T-helper 17 cell (primary cell): ENCODE data around the gene OBI1. TPM values are rescaled to one million over a fixed set of nuclear protein-coding genes. Genes with fewer than 3 reads are reported as not detected.
A peak's percentile ranks its signal among the peaks of the same experiment; 100 is the strongest.

Source experiments
- ATAC-seq: fragments of 150-1000 bp; cut with Tn5 transposase; 2 replicates; pipeline ENCODE4 v1.10.0; 2021; ENCODE audit warnings: mild to moderate bottlenecking, moderate library complexity
- DNase-seq, 3 donors: peaks; one replicate each; pipeline versions ENCODE4 v3.0.0 to v3.0.0-alpha.2; 2020 to 2021
- H3K9me3 ChIP-seq: one replicate; pipeline ENCODE4 v1.7.0; 2013; ENCODE audit warnings: low read length, mild to moderate bottlenecking; ENCODE audit not compliant: control insufficient read depth, poor library complexity, severe bottlenecking
- H3K27ac Mint-ChIP-seq: one replicate; pipeline ENCODE4 v1.8.0; 2022; ENCODE audit warnings: mild to moderate bottlenecking, moderate library complexity, mixed read lengths
- H3K27me3 Mint-ChIP-seq: one replicate; pipeline ENCODE4 v1.8.0; 2022; ENCODE audit warnings: mixed read lengths
- H3K36me3 Mint-ChIP-seq: one replicate; pipeline ENCODE4 v1.8.0; 2022; ENCODE audit warnings: low read depth, mixed read lengths
- H3K4me1 Mint-ChIP-seq: one replicate; pipeline ENCODE4 v1.8.0; 2022; ENCODE audit warnings: mild to moderate bottlenecking, mixed read lengths
- H3K4me3 Mint-ChIP-seq: one replicate; pipeline ENCODE4 v1.8.0; 2022; ENCODE audit warnings: mild to moderate bottlenecking, moderate library complexity, mixed read lengths
- total RNA-seq, 4 donors: library from RNA in 2 of 4; stranded (reverse) in 2 of 4; gene quantifications; one replicate each; pipeline ENCODE4 v1.2.3 and lab custom pipeline; 2022 to 2026

OBI1 gene
- total RNA-seq (1 to 10 TPM; 2.5 to 4.5 TPM), total RNA-seq (lab: John Stamatoyannopoulos, UW) (13.6 to 47.5 reads per million in 2 donors)

- H3K4me1 Mint-ChIP-seq, result peaks cover 32% of the 10 kb centered on the region
- peak within 1 kb of the TSS; percentile 100 for H3K4me3 Mint-ChIP-seq
- peak within 1 kb of the TSS; percentile 99 for H3K27ac Mint-ChIP-seq
Measured at GRCh38 chr13:78658630-78659449, at the start of gene OBI1. Gene OBI1, minus strand, starts transcription at chr13:78659155. Its CDS starts 35 bp downstream, at chr13:78659120.

GRCh38 chr13:78701383-78701782, 42.4 kb upstream of the OBI1 start:
- no peaks in the 10 kb centered on the region for H3K9me3 ChIP-seq
- Mint-ChIP-seq H3K4me3 (no peak overlapping the region), H3K27me3 (peaks cover 18% of the 10 kb centered on the region), H3K27ac (no peak overlapping the region), H3K36me3 (no peaks in the 10 kb centered on the region), H3K4me1 (peaks cover 2% of the 10 kb centered on the region)
- DNase-seq (no peak), ATAC-seq (no peak)

More at GRCh38 chr13:78658630-78659449, at the start of gene OBI1:
- ATAC-seq, result peak; percentile 98
- H3K27me3 Mint-ChIP-seq, result no peaks in the 10 kb centered on the region
- DNase-seq, result peak; percentile 81 to 89 (median 83)
- peaks cover 6% of the 10 kb centered on the region for H3K36me3 Mint-ChIP-seq
- no peaks in the 10 kb centered on the region for H3K9me3 ChIP-seq

GRCh38 chr13:78700121-78700910, 41.4 kb upstream of the OBI1 start:
- Mint-ChIP-seq H3K36me3 (no peaks in the 10 kb centered on the region), H3K27ac (no peak overlapping the region), H3K27me3 (peaks cover 28% of the 10 kb centered on the region), H3K4me3 (no peak overlapping the region), H3K4me1 (no peaks in the 10 kb centered on the region)
- no peaks in the 10 kb centered on the region for H3K9me3 ChIP-seq
- ATAC-seq (no peak), DNase-seq (no peak)

GRCh38 chr13:78689011-78689410, 30.1 kb upstream of the OBI1 start:
- DNase-seq, result no peak
- no peak for ATAC-seq
- no peak overlapping the region for H3K27ac Mint-ChIP-seq
- H3K4me1 Mint-ChIP-seq, result no peaks in the 10 kb centered on the region
- H3K36me3 Mint-ChIP-seq, result no peaks in the 10 kb centered on the region
- no peaks in the 10 kb centered on the region for H3K9me3 ChIP-seq
- no peak overlapping the region for H3K4me3 Mint-ChIP-seq
- H3K27me3 Mint-ChIP-seq, result peaks cover 50% of the 10 kb centered on the region

GRCh38 chr13:78686461-78686860, 27.5 kb upstream of the OBI1 start:
- Mint-ChIP-seq H3K27ac (no peak overlapping the region), H3K4me3 (no peak overlapping the region), H3K4me1 (no peaks in the 10 kb centered on the region), H3K36me3 (no peaks in the 10 kb centered on the region), H3K27me3 (peaks cover 54% of the 10 kb centered on the region)
- DNase-seq (no peak), ATAC-seq (no peak)
- no peaks in the 10 kb centered on the region for H3K9me3 ChIP-seq

- DNase-seq (no peak), ATAC-seq (no peak)
- H3K36me3 Mint-ChIP-seq, result no peaks in the 10 kb centered on the region
- H3K27ac Mint-ChIP-seq, result no peak overlapping the region
- H3K9me3 ChIP-seq, result no peaks in the 10 kb centered on the region
- H3K4me1 Mint-ChIP-seq, result peaks cover 2% of the 10 kb centered on the region
- no peak overlapping the region for H3K4me3 Mint-ChIP-seq
- peaks cover 38% of the 10 kb centered on the region for H3K27me3 Mint-ChIP-seq
Measured at GRCh38 chr13:78680576-78681350, 21.8 kb upstream of the OBI1 start.

GRCh38 chr13:78680115-78680561, 21.2 kb upstream of the OBI1 start:
- H3K27me3 Mint-ChIP-seq, result peaks cover 34% of the 10 kb centered on the region

GRCh38 chr13:78679329-78679728, 20.4 kb upstream of the OBI1 start:
- H3K4me3 Mint-ChIP-seq, result no peak overlapping the region
- H3K27me3 Mint-ChIP-seq, result peaks cover 33% of the 10 kb centered on the region
- H3K27ac Mint-ChIP-seq, result no peak overlapping the region
- DNase-seq (no peak), ATAC-seq (no peak)
- H3K4me1 Mint-ChIP-seq, result peaks cover 2% of the 10 kb centered on the region
- no peaks in the 10 kb centered on the region for H3K36me3 Mint-ChIP-seq
- no peaks in the 10 kb centered on the region for H3K9me3 ChIP-seq

More at GRCh38 chr13:78680115-78680561, 21.2 kb upstream of the OBI1 start:
- H3K36me3 Mint-ChIP-seq, result no peaks in the 10 kb centered on the region
- no peaks in the 10 kb centered on the region for H3K9me3 ChIP-seq
- H3K27ac Mint-ChIP-seq, result no peak overlapping the region
- no peak overlapping the region for H3K4me3 Mint-ChIP-seq
- DNase-seq (no peak), ATAC-seq (no peak)
- peaks cover 2% of the 10 kb centered on the region for H3K4me1 Mint-ChIP-seq

- Mint-ChIP-seq H3K36me3 (peaks cover 3% of the 10 kb centered on the region), H3K4me3 (no peak overlapping the region)
Measured at GRCh38 chr13:78675112-78675511, 16.2 kb upstream of the OBI1 start.

GRCh38 chr13:78674638-78675037, 15.7 kb upstream of the OBI1 start:
- no peaks in the 10 kb centered on the region for H3K9me3 ChIP-seq
- DNase-seq, result no peak
- H3K27ac Mint-ChIP-seq, result no peak overlapping the region
- peaks cover 39% of the 10 kb centered on the region for H3K27me3 Mint-ChIP-seq
- ATAC-seq, result no peak
- peaks cover 3% of the 10 kb centered on the region for H3K36me3 Mint-ChIP-seq
- peaks cover 2% of the 10 kb centered on the region for H3K4me1 Mint-ChIP-seq
- H3K4me3 Mint-ChIP-seq, result no peak overlapping the region

More at GRCh38 chr13:78675112-78675511, 16.2 kb upstream of the OBI1 start:
- H3K4me1 Mint-ChIP-seq, result peaks cover 2% of the 10 kb centered on the region
- H3K27ac Mint-ChIP-seq, result no peak overlapping the region
- DNase-seq, result no peak
- ATAC-seq, result no peak
- H3K9me3 ChIP-seq, result no peaks in the 10 kb centered on the region
- H3K27me3 Mint-ChIP-seq, result peaks cover 39% of the 10 kb centered on the region

GRCh38 chr13:78662467-78662866, 3.5 kb upstream of the OBI1 start:
- Mint-ChIP-seq H3K4me1 (peaks cover 20% of the 10 kb centered on the region), H3K27ac (no peak overlapping the region), H3K36me3 (peaks cover 6% of the 10 kb centered on the region), H3K4me3 (no peak overlapping the region), H3K27me3 (no peaks in the 10 kb centered on the region)
- no peaks in the 10 kb centered on the region for H3K9me3 ChIP-seq
- ATAC-seq, result no peak
- no peak for DNase-seq

- no peaks in the 10 kb centered on the region for H3K27me3 Mint-ChIP-seq
- peaks cover 6% of the 10 kb centered on the region for H3K36me3 Mint-ChIP-seq
- H3K27ac Mint-ChIP-seq, result peak overlapping the region; percentile 99
Measured at GRCh38 chr13:78660495-78660857, 1.5 kb upstream of the OBI1 start.

More at GRCh38 chr13:78660495-78660857, 1.5 kb upstream of the OBI1 start:
- ATAC-seq (no peak), DNase-seq (no peak)
- H3K4me3 Mint-ChIP-seq, result peak overlapping the region; percentile 100
- peaks cover 26% of the 10 kb centered on the region for H3K4me1 Mint-ChIP-seq
- no peaks in the 10 kb centered on the region for H3K9me3 ChIP-seq
